HEK293 (cell line): ENCODE measurements around the gene TGDS.

Experiments
- CTCF ChIA-PET: fragments of 350-600 bp; formaldehyde crosslinking; extraction: SDS; loops from one replicate; lab custom pipeline; 2021; ENCODE audit warnings: antibody characterized with exemption; lab: Yijun Ruan, JAX
- POLR2A ChIA-PET: fragments of 300-600 bp; formaldehyde crosslinking; extraction: SDS; loops from one replicate; lab custom pipeline; 2020; ENCODE audit warnings: antibody characterized with exemption, inconsistent platforms; lab: Yijun Ruan, JAX
- H3K27ac ChIP-seq: fragments of 200-500 bp; sonication (Bioruptor generic); 2 replicates; pipeline ENCODE4 v1.5.1; 2014; ENCODE audit warnings: low read depth, low read length, control low read depth, inconsistent platforms; ENCODE audit errors: extremely low read depth
- H3K36me3 ChIP-seq, 2 experiments: fragments of 200-500 bp in 1 of 2; sonication (Bioruptor generic) in 1 of 2; 1 replicate in 1 of 2; 2 replicates in 1 of 2; pipeline ENCODE4 v1.5.1; 2014 to 2017; ENCODE audit warnings: inconsistent platforms in 2 of 2, low read length in 2 of 2; ENCODE audit not compliant: control insufficient read depth in 2 of 2, insufficient read depth in 1 of 2
- H3K4me1 ChIP-seq: fragments of 200-500 bp; sonication (Bioruptor generic); 2 replicates; pipeline ENCODE4 v1.5.1; 2014; ENCODE audit warnings: mild to moderate bottlenecking, low read length, inconsistent platforms; ENCODE audit not compliant: control insufficient read depth, insufficient read depth
- H3K4me3 ChIP-seq: 2 replicates; pipeline ENCODE4 v1.5.1; 2011; ENCODE audit warnings: low read depth, mild to moderate bottlenecking, control low read depth, low read length, moderate library complexity
- H3K9me3 ChIP-seq: fragments of 200-500 bp; sonication (Bioruptor generic); 2 replicates; pipeline ENCODE4 v1.5.1; 2014; ENCODE audit warnings: low read depth, low read length, inconsistent platforms; ENCODE audit not compliant: control insufficient read depth, insufficient read depth
- HOXD13 ChIP-seq: sonication (generic); formaldehyde crosslinking; IDR thresholded peaks from 2 replicates; pipeline ENCODE4 v1.8.0; 2022; ENCODE audit warnings: missing genetic modification reagents, borderline replicate concordance
- KLF9 ChIP-seq: fragments of 450-650 bp; formaldehyde crosslinking; IDR thresholded peaks from 2 replicates; pipeline ENCODE4 v1.5.1; 2016; ENCODE audit warnings: missing biosample characterization, missing genetic modification characterization, low read depth
- MZF1 ChIP-seq: fragments of 450-650 bp; formaldehyde crosslinking; IDR thresholded peaks from 2 replicates; pipeline ENCODE4 v1.5.1; 2017; ENCODE audit warnings: missing biosample characterization, missing genetic modification characterization, borderline replicate concordance
- REPIN1 ChIP-seq: fragments of 450-650 bp; formaldehyde crosslinking; IDR thresholded peaks from 2 replicates; pipeline ENCODE4 v1.5.1; 2017; ENCODE audit warnings: missing biosample characterization, missing genetic modification characterization, low read depth
- ZFP41 ChIP-seq: fragments of 450-650 bp; formaldehyde crosslinking; IDR thresholded peaks from 2 replicates; pipeline ENCODE4 v1.5.1; 2016; ENCODE audit warnings: missing biosample characterization, missing genetic modification characterization, borderline replicate concordance
- ZNF10 ChIP-seq: fragments of 450-650 bp; formaldehyde crosslinking; IDR thresholded peaks from 2 replicates; pipeline ENCODE4 v1.5.1; 2017; ENCODE audit warnings: missing biosample characterization, missing genetic modification characterization
- ZNF140 ChIP-seq: fragments of 450-650 bp; formaldehyde crosslinking; IDR thresholded peaks from 2 replicates; pipeline ENCODE4 v1.5.1; 2016; ENCODE audit warnings: missing biosample characterization, missing genetic modification characterization
- ZNF169 ChIP-seq: fragments of 450-650 bp; formaldehyde crosslinking; IDR thresholded peaks from 2 replicates; pipeline ENCODE4 v1.5.1; 2016; ENCODE audit warnings: missing biosample characterization, missing genetic modification characterization
- ZNF214 ChIP-seq: fragments of 450-650 bp; formaldehyde crosslinking; IDR thresholded peaks from 2 replicates; pipeline ENCODE4 v1.5.1; 2017; ENCODE audit warnings: missing biosample characterization, mild to moderate bottlenecking, missing genetic modification characterization, borderline replicate concordance
- ZNF221 ChIP-seq: fragments of 450-650 bp; formaldehyde crosslinking; IDR thresholded peaks from 2 replicates; pipeline ENCODE4 v1.5.1; 2017; ENCODE audit warnings: missing biosample characterization, missing genetic modification characterization, borderline replicate concordance
- ZNF248 ChIP-seq: fragments of 450-650 bp; formaldehyde crosslinking; IDR thresholded peaks from 2 replicates; pipeline ENCODE4 v1.5.1; 2017; ENCODE audit warnings: missing biosample characterization, missing genetic modification characterization
- ZNF324 ChIP-seq: fragments of 450-650 bp; formaldehyde crosslinking; IDR thresholded peaks from 2 replicates; pipeline ENCODE4 v1.5.1; 2016; ENCODE audit warnings: missing biosample characterization, missing genetic modification characterization
- ZNF341 ChIP-seq: fragments of 450-650 bp; formaldehyde crosslinking; IDR thresholded peaks from 2 replicates; pipeline ENCODE4; 2016; ENCODE audit warnings: low read depth, missing biosample characterization, missing genetic modification characterization
- ZNF354C ChIP-seq: fragments of 450-650 bp; formaldehyde crosslinking; IDR thresholded peaks from 2 replicates; pipeline ENCODE4 v1.5.1; 2016; ENCODE audit warnings: missing biosample characterization, missing genetic modification characterization, low read depth, borderline replicate concordance
- ZNF404 ChIP-seq: fragments of 450-650 bp; formaldehyde crosslinking; IDR thresholded peaks from 2 replicates; pipeline ENCODE4 v1.5.1; 2017; ENCODE audit warnings: missing biosample characterization, missing genetic modification characterization
- ZNF48 ChIP-seq: fragments of 450-650 bp; formaldehyde crosslinking; IDR thresholded peaks from 2 replicates; pipeline ENCODE4 v1.5.1; 2016; ENCODE audit warnings: missing biosample characterization, missing genetic modification characterization
- ZNF514 ChIP-seq: fragments of 450-650 bp; formaldehyde crosslinking; IDR thresholded peaks from 2 replicates; pipeline ENCODE4 v1.5.1; 2016; ENCODE audit warnings: missing biosample characterization, missing genetic modification characterization
- ZNF530 ChIP-seq: fragments of 450-650 bp; formaldehyde crosslinking; IDR thresholded peaks from 2 replicates; pipeline ENCODE4 v1.5.1; 2016; ENCODE audit warnings: low read depth, missing biosample characterization, missing genetic modification characterization
- ZNF558 ChIP-seq: fragments of 450-650 bp; formaldehyde crosslinking; IDR thresholded peaks from 2 replicates; pipeline ENCODE4 v1.5.1; 2016; ENCODE audit warnings: missing biosample characterization, missing genetic modification characterization
- ZNF561 ChIP-seq: fragments of 450-650 bp; IDR thresholded peaks from 2 replicates; pipeline ENCODE4 v1.5.1; 2018; ENCODE audit warnings: missing biosample characterization, missing genetic modification characterization, borderline replicate concordance
- ZNF571 ChIP-seq: fragments of 450-650 bp; formaldehyde crosslinking; IDR thresholded peaks from 2 replicates; pipeline ENCODE4 v1.5.0; 2017; ENCODE audit warnings: missing biosample characterization, missing genetic modification characterization
- ZNF610 ChIP-seq: fragments of 450-650 bp; formaldehyde crosslinking; IDR thresholded peaks from 2 replicates; pipeline ENCODE4 v1.5.1; 2016; ENCODE audit warnings: missing biosample characterization, missing genetic modification characterization, borderline replicate concordance
- ZNF624 ChIP-seq: fragments of 450-650 bp; formaldehyde crosslinking; IDR thresholded peaks from 2 replicates; pipeline ENCODE4 v1.5.1; 2017; ENCODE audit warnings: missing biosample characterization, missing genetic modification characterization
- ZNF664 ChIP-seq: fragments of 450-650 bp; formaldehyde crosslinking; IDR thresholded peaks from 2 replicates; pipeline ENCODE4 v1.5.1; 2016; ENCODE audit warnings: missing biosample characterization, missing genetic modification characterization
- ZNF843 ChIP-seq: fragments of 450-650 bp; formaldehyde crosslinking; IDR thresholded peaks from 2 replicates; pipeline ENCODE4 v1.5.1; 2016; ENCODE audit warnings: missing biosample characterization, missing genetic modification characterization
- ZSCAN16 ChIP-seq: fragments of 450-650 bp; formaldehyde crosslinking; IDR thresholded peaks from 2 replicates; pipeline ENCODE4 v1.5.1; 2016; ENCODE audit warnings: missing biosample characterization, missing genetic modification characterization
- TF ChIP-seq, protein P1 (sequence below): fragments of 450-650 bp; formaldehyde crosslinking; IDR thresholded peaks from 2 replicates; pipeline ENCODE4 v1.5.1; 2016; ENCODE audit warnings: missing biosample characterization, missing genetic modification characterization
- TF ChIP-seq, protein P2 (sequence below): fragments of 450-650 bp; formaldehyde crosslinking; IDR thresholded peaks from 2 replicates; pipeline ENCODE4 v1.5.1; 2017; ENCODE audit warnings: missing biosample characterization, missing genetic modification characterization
- TF ChIP-seq, protein P3 (sequence below): fragments of 450-650 bp; formaldehyde crosslinking; IDR thresholded peaks from 2 replicates; pipeline ENCODE4 v1.5.1; 2016; ENCODE audit warnings: missing biosample characterization, missing genetic modification characterization, low read depth
- TF ChIP-seq, protein P4 (sequence below): fragments of 450-650 bp; formaldehyde crosslinking; IDR thresholded peaks from 2 replicates; pipeline ENCODE4 v1.5.1; 2016; ENCODE audit warnings: missing biosample characterization, missing genetic modification characterization

TGDS gene

DNA sequence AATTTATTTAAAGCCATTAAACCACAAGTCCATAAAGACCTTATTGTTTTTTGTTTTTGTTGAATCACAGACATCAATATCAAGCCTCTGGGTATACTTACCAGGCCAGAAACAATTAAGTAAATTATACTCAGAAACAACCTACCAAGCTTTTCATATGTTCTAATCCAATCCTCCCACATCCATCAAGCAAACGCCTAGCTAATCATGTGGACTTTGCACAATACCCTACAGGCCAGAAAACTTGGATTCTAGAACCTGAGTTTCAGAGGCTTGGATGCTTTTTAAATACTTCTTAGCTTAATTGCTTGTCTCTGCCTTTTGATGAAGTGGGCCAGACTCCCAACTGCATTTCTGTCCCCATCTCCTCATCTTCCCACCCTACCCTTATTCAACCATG, 39.9 kb downstream of the TGDS start:
- TF ChIP-seq ZNF169 (tag by site-specific recombination) (no peak), ZFP41 (tag by site-specific recombination) (no peak), ZNF341 (tag by site-specific recombination) (no peak), ZNF664 (no peak), ZNF214 (tag by site-specific recombination) (no peak), ZNF354C (no peak), ZNF530 (tag by site-specific recombination) (no peak), ZSCAN16 (tag by site-specific recombination) (no peak), ZNF514 (tag by site-specific recombination) (no peak), KLF9 (tag by site-specific recombination) (no peak), ZNF558 (no peak)
- TF ChIP-seq, protein P1, sequence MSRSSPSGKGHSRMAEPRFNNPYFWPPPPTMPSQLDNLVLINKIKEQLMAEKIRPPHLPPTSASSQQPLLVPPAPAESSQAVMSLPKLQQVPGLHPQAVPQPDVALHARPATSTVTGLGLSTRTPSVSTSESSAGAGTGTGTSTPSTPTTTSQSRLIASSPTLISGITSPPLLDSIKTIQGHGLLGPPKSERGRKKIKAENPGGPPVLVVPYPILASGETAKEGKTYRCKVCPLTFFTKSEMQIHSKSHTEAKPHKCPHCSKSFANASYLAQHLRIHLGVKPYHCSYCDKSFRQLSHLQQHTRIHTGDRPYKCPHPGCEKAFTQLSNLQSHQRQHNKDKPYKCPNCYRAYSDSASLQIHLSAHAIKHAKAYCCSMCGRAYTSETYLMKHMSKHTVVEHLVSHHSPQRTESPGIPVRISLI, result no peak
- Histone ChIP-seq H3K9me3 (no peaks in the 10 kb centered on the region), H3K36me3 (no peaks in the 10 kb centered on the region), H3K4me3 (no peak overlapping the region), H3K27ac (no peak overlapping the region), H3K4me1 (no peaks in the 10 kb centered on the region)
- POLR2A ChIA-PET, result interaction anchor here (1.0 kb wide), 1 partner anchor 40 kb away, joined by 7 read pairs; the partner anchor contains the start of gene TGDS
- CTCF ChIA-PET, result interaction anchor here (0.6 kb wide), 1 partner anchor 80 kb away, joined by 3 read pairs; no protein-coding TSS in a partner anchor

DNA sequence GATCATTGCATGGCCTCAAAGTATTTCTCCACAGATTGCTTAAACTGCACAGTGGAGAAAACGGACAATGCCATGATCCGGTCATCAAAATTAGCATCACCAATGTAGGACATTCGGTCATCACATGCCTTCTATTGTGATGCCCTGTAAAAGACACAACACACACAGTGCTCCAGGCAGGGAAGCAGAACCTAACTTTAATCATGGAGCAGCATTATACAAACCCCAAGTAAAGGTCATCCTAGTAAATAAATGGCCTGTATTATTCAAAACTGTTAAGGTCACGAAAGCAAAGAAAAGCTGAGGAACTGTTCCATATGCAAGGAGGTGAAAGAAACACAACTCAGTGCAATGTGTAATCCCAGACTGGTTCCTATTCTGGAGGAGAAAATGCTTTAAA, 42.2 kb downstream of the TGDS start:
- CTCF ChIA-PET, result interaction anchor here (1.1 kb wide), 1 partner anchor 10 kb away, joined by 3 read pairs; no protein-coding TSS in a partner anchor
- no peaks in the 10 kb centered on the region for H3K36me3 ChIP-seq
- POLR2A ChIA-PET, result no interaction called here
- no peaks in the 10 kb centered on the region for H3K9me3 ChIP-seq
- H3K4me1 ChIP-seq, result no peaks in the 10 kb centered on the region
- no peak overlapping the region for H3K4me3 ChIP-seq
- TF ChIP-seq ZNF248 (no peak), ZNF10 (tag by site-specific recombination) (no peak), MZF1 (tag by site-specific recombination) (no peak), HOXD13 (CRISPR knock-in tag) (no peak), ZNF48 (tag by site-specific recombination) (no peak), ZNF843 (no peak), ZNF530 (tag by site-specific recombination) (no peak), ZNF624 (tag by site-specific recombination) (no peak), ZNF610 (tag by site-specific recombination) (no peak), ZNF324 (tag by site-specific recombination) (no peak), ZNF221 (tag by site-specific recombination) (no peak), REPIN1 (tag by site-specific recombination) (no peak), ZNF404 (tag by site-specific recombination) (no peak), ZNF571 (tag by site-specific recombination) (no peak), ZNF140 (tag by site-specific recombination) (no peak), ZNF561 (tag by site-specific recombination) (no peak)
- TF ChIP-seq, protein P2, sequence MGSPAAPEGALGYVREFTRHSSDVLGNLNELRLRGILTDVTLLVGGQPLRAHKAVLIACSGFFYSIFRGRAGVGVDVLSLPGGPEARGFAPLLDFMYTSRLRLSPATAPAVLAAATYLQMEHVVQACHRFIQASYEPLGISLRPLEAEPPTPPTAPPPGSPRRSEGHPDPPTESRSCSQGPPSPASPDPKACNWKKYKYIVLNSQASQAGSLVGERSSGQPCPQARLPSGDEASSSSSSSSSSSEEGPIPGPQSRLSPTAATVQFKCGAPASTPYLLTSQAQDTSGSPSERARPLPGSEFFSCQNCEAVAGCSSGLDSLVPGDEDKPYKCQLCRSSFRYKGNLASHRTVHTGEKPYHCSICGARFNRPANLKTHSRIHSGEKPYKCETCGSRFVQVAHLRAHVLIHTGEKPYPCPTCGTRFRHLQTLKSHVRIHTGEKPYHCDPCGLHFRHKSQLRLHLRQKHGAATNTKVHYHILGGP (tag by site-specific recombination), result no peak
- TF ChIP-seq, protein P3, sequence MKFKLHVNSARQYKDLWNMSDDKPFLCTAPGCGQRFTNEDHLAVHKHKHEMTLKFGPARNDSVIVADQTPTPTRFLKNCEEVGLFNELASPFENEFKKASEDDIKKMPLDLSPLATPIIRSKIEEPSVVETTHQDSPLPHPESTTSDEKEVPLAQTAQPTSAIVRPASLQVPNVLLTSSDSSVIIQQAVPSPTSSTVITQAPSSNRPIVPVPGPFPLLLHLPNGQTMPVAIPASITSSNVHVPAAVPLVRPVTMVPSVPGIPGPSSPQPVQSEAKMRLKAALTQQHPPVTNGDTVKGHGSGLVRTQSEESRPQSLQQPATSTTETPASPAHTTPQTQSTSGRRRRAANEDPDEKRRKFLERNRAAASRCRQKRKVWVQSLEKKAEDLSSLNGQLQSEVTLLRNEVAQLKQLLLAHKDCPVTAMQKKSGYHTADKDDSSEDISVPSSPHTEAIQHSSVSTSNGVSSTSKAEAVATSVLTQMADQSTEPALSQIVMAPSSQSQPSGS (tag by site-specific recombination), result no peak
- TF ChIP-seq, protein P4, sequence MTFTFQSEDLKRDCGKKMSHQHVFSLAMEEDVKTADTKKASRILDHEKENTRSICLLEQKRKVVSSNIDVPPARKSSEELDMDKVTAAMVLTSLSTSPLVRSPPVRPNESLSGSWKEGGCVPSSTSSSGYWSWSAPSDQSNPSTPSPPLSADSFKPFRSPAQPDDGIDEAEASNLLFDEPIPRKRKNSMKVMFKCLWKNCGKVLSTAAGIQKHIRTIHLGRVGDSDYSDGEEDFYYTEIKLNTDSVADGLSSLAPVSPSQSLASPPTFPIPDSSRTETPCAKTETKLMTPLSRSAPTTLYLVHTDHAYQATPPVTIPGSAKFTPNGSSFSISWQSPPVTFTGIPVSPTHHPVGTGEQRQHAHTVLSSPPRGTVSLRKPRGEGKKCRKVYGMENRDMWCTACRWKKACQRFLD (tag by site-specific recombination), result no peak
- TF ChIP-seq, all 188 proteins: peak for 0
- H3K27ac ChIP-seq, result no peak overlapping the region
